Hepatocyte (in vitro differentiated cells): ENCODE measurements around the gene ACOT8.

Source experiments
- CTCF ChIP-seq: fragments of 200-600 bp; sonication (generic); IDR thresholded peaks from 2 replicates; pipeline ENCODE4 v1.5.1; 2016; ENCODE audit warnings: antibody characterized with exemption, mild to moderate bottlenecking; ENCODE audit not compliant: poor library complexity
- EZH2 ChIP-seq: fragments of 200-600 bp; sonication (generic); IDR thresholded peaks from 2 replicates; pipeline ENCODE4 v1.6.1; 2016; ENCODE audit warnings: antibody characterized with exemption, mild to moderate bottlenecking, borderline replicate concordance
- EZH2phosphoT487 ChIP-seq: fragments of 200-600 bp; sonication (generic); IDR thresholded peaks from one replicate; pipeline ENCODE4 v1.6.1; 2018; ENCODE audit warnings: antibody characterized with exemption, mild to moderate bottlenecking, low read depth, moderate library complexity; ENCODE audit not compliant: unreplicated experiment, severe bottlenecking

GRCh38 chr20:45896641-45897161, 39.5 kb upstream of the ACOT8 start:
- no peak for TF ChIP-seq CTCF
- no peak for TF ChIP-seq EZH2
- no peak for TF ChIP-seq EZH2phosphoT487
